Skin epidermis (tissue), 12 donors: Measurements from ENCODE around the gene VTI1A.

ENCODE experiments used
- H3K27ac ChIP-seq, 21 experiments: fragments of 200-600 bp; sonication (generic) in 11 of 21; one replicate each; pipeline ENCODE4 v1.5.0; 2020; ENCODE audit warnings: mild to moderate bottlenecking in 3 of 21, inconsistent platforms in 2 of 21, moderate library complexity in 2 of 21
- H3K4me3 ChIP-seq, 7 experiments: fragments of 200-600 bp; sonication (generic) in 2 of 7; one replicate each; pipeline ENCODE4 v1.5.0; 2020; ENCODE audit warnings: inconsistent platforms in 2 of 7, mild to moderate bottlenecking in 2 of 7, moderate library complexity in 1 of 7

VTI1A gene

DNA sequence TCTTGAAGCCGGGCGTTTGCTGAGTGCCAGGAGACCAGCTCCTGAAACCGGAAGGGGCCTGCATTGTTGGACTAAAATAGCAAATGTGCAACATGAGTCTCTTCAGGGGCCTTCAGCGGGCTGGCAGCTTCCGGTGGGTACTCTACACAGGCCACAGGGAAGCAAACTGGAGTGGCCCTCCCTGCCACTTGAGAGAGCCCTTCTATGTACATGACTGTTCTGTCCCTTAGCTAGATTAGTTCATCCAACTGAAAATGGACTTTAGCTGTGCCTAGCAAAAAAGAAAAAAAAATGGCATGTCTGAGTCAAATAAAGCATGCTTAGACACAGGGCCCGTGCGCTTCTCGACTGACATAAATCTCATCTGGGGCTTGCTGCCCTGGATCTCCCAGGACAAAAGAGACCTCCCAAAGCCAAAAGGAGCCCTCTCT is 387.8 kb downstream of the VTI1A start:
- Histone ChIP-seq H3K4me3 (no peak overlapping the region), H3K27ac (no peak overlapping the region)

DNA sequence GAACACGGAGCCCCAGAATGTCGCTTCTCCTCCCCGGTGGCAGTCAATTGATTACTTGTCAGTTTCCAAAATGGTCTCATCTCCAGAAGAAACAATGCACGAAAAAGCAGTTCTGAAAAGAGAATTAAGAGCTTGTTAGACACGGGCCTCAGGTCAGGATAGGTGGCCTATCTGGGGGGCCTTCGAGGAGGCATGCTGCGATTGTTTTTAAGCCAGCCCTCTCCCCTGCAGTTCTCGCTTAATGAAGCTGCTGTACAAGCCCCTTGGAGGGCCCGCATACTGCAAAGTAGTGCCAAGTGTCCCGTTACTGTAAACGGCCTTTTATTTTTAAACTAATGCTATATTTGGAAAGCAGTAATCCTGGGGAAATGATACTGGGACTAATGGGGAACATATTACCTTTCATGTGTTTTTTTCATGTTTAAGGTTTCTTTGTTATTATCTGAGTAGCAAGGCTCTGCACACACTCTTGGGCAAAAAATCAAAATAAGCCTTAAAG is 388.3 kb downstream of the VTI1A start:
- H3K4me3 ChIP-seq: no peak overlapping the region
- H3K27ac ChIP-seq: no peak overlapping the region

DNA sequence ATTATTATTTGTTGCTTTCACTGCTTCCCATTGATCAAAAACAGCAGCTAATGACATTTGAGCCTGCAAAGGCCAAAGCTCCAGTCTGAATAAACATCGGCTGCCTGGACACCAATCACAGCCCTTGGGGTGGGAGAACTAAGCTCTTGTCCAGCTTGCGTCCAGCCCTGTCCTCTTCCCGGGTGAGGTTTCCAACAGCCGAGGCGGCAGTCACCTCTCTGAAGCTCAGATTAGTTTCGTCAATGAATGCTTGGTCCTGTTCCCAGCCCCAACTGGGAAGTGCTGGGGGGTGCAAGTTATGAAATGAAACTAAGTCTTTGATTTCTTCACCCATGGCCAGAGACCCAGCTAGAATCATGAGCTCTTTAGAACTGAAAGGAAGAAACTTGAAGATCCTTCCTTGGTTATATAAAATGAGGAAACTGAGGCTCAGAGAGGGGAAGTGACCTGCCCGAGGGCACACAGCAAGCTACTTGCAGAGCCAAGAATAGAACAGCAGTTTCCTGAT is 389.0 kb downstream of the VTI1A start:
- Histone ChIP-seq H3K27ac (peak overlapping the region in 2 of 21 experiments; percentile 6 to 23), H3K4me3 (no peak overlapping the region)

- no peak overlapping the region for H3K4me3 ChIP-seq
- H3K27ac ChIP-seq: no peak overlapping the region
Observed at GRCh38 chr10:112838784-112839481, 391.9 kb downstream of the VTI1A start.

- Histone ChIP-seq H3K27ac (no peak overlapping the region), H3K4me3 (no peak overlapping the region)
Observed at GRCh38 chr10:112839928-112840654, 393.1 kb downstream of the VTI1A start.

GRCh38 chr10:112841549-112841948 is 394.5 kb downstream of the VTI1A start:
- Histone ChIP-seq H3K27ac (no peak overlapping the region), H3K4me3 (no peak overlapping the region)

DNA sequence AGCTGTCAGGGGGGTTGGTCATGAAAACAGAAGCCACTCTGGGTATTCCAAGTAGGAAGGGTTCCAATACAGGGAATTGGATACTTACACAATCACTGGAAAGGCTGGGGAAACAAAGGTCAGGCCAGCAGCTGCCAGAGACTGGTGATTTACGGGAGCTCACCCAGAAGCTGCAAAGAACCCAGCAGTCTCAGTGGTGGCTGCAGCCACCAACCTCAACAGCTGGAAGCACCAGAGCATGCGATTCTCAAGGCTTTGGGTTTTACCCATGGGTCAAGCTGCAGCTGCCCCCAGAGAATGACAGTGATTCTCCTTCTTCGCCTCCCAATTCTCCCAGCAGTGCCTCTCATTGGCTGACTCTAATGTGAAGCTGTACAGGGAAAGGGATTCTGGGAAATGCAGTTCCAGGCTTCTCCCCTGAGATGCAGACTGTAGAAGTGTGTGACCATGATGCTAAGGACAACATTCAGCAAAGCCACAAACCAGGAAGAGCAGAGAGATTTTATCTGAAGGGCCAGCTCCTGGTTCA is 395.9 kb downstream of the VTI1A start:
- H3K4me3 ChIP-seq: no peak overlapping the region
- no peak overlapping the region for H3K27ac ChIP-seq

DNA sequence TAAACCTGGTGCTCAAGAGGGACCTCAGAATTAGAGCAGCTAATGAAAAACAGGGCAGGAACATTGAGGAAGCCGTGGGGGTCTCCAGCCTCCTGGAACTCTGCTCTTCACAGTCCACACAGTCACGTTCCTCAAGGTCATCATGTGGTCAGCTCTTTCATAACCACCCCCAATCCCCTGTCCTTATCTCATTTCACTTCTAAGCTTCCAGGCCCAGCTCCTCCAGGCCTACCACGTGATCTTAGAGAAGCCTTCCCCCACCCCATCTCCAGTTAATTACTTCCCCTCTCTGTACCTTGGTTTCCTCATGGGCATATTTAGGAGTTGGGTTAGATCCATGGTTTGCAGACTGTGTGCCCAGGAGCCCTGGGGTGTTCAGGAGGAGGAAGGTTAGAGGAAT is 396.6 kb downstream of the VTI1A start:
- Histone ChIP-seq H3K4me3 (no peak overlapping the region), H3K27ac (no peak overlapping the region)

GRCh38 chr10:112844681-112845544 is 397.9 kb downstream of the VTI1A start:
- Histone ChIP-seq H3K4me3 (no peak overlapping the region), H3K27ac (no peak overlapping the region)

DNA sequence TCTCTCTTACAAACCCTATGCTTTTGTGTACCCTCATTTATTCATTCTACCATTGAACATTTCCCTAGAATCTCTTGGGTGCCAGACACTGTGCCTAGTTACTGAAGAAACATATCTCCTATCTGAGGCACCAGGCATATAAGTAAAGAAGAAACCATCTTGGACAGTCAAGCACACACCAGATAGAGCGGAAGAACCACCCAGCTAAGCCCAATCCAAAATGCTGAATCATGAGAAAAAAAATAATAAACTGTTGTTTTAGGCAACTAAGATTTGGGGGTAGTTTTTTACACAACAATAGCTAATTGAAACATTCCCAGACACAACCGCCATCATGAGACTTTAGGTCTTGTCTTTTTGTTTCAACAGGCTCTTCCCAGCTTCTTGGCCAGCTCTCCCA is 400.8 kb downstream of the VTI1A start:
- no peak overlapping the region for H3K4me3 ChIP-seq
- no peak overlapping the region for H3K27ac ChIP-seq

DNA sequence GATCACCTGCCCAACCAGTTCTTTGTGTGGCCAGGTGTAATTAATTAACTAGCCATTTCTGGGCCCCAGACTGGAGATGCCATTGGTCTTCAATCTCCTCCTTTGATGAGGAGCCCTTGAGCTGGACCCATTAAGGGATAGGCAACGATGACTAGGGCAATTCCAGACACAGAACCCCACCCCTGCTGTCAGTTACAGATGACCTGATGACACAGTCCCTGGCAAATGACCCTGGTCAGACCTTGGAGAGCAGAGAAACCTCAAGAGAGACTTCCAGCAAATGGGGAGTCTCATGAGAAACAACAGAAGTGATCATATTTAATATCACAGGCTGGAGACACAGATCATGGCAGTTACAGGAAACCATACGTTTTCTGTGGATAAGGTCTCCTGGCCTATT is 401.2 kb downstream of the VTI1A start:
- no peak overlapping the region for H3K27ac ChIP-seq
- H3K4me3 ChIP-seq: no peak overlapping the region

- no peak overlapping the region for H3K4me3 ChIP-seq
- no peak overlapping the region for H3K27ac ChIP-seq
Observed at GRCh38 chr10:112848868-112849430, 401.9 kb downstream of the VTI1A start.

- H3K27ac ChIP-seq: no peak overlapping the region
- H3K4me3 ChIP-seq: no peak overlapping the region
Observed at GRCh38 chr10:112849546-112849945, 402.5 kb downstream of the VTI1A start.

GRCh38 chr10:112851181-112851580 is 404.2 kb downstream of the VTI1A start:
- H3K27ac ChIP-seq: no peak overlapping the region

DNA sequence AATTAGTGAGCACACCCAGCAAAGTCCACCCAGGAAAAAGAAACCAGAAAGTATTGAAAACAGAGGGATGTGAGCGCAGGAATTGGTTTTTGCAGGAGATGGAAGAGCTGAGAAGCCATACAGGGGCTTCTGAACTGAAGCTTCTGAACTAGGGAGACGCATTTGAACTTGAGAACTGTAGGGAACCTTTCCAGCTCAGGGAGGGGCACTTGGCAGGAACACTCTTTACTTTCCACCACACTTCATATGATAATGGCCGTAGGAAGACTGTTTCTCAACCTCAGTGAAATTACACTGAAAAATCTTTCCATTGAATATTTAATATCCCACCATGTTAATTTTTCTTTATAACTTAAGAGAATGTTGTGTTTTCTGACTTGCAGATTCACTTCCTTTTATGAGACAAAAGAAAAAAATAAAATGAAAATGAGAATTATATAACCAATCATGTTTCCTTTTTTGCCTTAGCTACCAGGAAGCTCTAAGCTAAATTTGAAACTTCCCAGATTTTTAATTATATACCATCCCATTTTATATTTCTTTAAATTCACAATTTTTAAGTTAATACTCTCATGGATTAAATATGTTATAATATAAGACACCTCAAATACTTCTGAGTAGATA is 404.7 kb downstream of the VTI1A start:
- H3K27ac ChIP-seq: no peak overlapping the region

More at GRCh38 chr10:112851181-112851580, 404.2 kb downstream of the VTI1A start:
- no peak overlapping the region for H3K4me3 ChIP-seq

DNA sequence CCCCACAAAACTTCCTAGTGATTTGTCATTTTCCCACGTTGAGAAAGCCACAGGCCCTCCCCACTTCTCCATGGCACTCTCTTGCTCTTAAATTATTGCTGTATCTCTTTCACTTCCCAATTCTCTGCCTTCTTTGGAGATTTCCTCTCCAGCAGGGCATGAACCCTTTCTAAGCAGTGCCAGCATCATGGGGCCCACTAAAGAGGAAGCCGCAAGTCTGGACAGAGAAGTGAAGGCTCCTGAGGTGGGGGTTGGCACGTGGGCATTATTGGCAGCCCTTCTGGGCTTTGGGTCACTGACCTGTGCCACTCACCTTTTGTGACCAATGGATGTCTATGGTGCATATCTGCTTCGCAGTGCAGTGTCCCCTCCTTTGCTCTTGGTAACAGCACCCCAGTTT is 405.3 kb downstream of the VTI1A start:
- no peak overlapping the region for H3K4me3 ChIP-seq
- H3K27ac ChIP-seq: no peak overlapping the region

More for the DNA sequence above, 404.7 kb downstream of the VTI1A start:
- no peak overlapping the region for H3K4me3 ChIP-seq

DNA sequence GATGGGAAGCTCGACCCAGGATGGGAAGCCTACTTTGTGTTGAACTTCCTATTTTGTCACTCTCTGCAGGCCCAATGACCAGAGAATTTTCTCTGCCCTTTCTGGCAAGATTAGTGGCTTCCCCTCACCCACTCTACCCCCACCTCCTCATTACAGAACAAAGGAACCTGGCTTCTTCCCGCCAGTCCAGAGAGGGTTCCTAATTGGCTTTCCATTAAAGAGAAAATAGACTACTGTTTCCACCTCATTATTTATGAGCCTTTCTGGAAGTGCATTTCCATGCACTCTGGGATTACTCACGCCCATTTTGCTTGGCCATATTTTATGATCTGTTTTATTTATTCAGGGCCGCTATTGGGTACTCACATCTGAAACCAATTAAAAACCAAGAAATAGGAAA is 408.1 kb downstream of the VTI1A start:
- Histone ChIP-seq H3K27ac (no peak overlapping the region), H3K4me3 (no peak overlapping the region)

DNA sequence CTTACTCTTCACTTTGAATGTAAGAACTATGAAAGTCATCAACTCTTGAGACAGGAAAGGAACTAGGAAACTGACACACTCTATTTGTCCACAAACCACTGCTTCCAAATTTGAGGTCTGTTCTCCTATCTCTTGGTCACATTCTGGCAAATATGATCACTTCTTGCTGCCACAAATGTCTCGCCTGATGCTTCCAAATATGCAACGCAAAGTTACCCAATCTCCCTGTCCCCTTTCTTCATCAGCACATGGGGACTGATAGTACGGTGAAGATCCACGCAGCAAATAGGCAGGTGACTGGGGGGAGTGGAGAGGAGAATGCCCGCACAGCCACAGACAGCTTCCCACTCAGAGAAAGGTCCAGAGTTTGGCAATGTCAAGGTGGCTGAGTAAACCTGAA is 410.5 kb downstream of the VTI1A start:
- H3K4me3 ChIP-seq: no peak overlapping the region
- H3K27ac ChIP-seq: no peak overlapping the region

DNA sequence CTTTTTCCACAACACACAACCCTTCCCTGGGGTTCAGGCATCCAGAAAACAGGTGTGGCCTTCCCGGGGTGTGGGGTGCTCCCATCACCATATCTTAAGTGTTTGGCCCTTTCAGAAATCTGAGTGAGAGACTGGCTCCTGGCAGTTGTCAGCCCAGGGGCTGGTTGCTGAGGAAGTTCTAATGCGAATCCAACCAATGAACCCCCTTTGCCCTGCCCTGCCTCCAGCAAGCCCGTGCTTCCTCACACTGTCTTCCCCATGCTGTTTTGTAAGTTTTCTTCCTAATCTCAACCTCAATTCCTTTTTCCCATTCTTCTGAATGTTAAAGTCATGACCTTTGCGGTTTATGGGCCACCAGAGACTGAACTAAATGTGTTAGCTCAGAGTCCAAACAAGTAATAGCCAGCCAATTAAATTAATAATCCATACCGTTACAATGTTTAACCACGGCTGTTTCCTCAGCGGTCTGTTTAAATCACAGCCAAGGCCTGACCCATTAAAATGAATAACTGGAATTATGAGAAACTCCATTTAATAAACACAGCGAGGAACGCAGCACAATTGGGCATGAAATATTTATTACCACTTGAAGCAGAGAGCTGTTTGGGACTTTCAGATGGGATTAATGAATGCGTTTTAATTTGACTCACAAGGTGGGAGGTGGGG is 412.1 kb downstream of the VTI1A start:
- Histone ChIP-seq H3K4me3 (no peak overlapping the region), H3K27ac (no peak overlapping the region)
